GM18858 (cell line): ENCODE results near the gene MFF.

Source experiments
- ATAC-seq: cut with Tn5 transposase; IDR thresholded peaks from one replicate; pipeline ENCODE4 v1.9.1; 2021; ENCODE audit not compliant: unreplicated experiment

MFF gene

DNA sequence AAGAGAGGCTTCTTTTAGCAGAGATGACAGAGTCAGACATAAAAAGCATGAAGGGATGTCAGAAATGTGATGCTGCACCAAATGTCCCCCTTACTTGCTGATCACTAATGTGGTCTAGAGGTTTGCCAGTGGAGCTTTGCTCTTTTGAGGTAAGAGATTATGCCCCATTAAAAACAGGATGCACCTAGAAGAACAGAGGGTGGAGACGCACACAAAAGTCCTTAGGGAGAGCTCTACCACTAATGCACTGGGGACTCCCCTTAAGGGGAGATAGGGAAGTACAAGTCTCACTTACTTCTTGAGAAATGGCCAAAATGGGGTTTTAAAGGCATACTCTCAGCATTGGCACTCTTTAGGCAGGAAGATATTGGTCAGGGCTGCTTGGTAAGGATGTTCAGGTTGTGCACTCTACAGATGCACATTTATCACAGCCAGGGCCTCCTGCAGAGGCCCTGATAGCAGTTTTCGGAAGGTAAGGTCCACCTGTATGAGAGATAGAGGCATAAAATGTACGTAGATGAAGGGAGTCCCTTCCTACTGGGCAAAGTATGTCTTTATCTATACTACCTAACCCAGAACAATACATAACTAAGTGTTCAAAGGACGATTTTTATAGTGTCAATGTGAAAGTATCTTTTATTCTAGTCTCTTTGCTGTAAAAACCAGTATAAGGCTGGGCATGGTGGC lies 79.7 kb downstream of the MFF start:
- ATAC-seq: no peak

DNA sequence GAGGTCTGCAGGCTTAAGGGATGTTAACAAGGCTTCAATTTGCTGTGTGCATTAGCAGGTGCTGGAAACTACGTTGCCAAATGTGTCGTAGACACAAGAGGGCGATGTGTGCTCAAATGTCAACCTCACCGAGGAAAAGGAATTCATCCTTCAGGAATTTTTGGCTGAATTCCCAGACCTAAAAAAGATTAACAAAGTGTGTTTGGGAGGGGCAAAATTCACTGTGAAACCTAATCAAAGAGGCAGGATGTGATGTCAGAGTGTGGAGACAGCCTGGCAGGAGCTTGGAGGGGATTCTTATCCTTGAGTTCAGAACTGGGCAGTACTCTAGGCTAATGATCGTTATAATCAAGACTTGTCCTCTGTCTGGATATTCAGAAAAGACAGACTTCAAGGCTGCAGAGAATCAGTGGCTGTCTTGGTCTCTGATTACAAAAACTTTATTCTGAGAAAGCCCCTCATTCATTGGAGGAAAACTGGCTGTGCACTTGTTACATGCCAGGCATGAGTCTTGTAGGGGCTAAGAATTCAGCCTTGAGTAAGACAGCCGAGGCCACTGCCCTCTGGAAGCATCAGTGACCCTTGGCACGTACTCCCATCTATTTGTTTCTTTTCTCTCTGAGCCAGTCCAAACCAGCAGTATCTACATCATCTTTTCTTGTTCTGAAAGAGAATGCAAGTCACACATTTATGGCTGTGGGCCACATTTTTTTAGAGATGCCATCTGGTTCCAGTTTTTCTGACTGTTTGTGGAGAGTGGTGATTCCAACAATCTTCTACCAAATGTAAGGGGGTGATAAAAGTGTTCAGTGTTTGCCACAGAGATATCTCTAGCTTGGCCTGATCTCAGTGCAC lies 81.4 kb downstream of the MFF start:
- no peak for ATAC-seq
